Activated CD4-positive, CD25-positive, alpha-beta regulatory T cell (primary cell): ENCODE results near the gene MYOZ3.

ENCODE experiments used
- DNase-seq, 4 experiments: peaks; one replicate each; lab custom pipeline; 2025; lab: John Stamatoyannopoulos, UW

The MYOZ3 gene

GRCh38 chr5:150642991-150643710 lies 17.9 kb upstream of the MYOZ3 start:
- no peak for DNase-seq

DNA sequence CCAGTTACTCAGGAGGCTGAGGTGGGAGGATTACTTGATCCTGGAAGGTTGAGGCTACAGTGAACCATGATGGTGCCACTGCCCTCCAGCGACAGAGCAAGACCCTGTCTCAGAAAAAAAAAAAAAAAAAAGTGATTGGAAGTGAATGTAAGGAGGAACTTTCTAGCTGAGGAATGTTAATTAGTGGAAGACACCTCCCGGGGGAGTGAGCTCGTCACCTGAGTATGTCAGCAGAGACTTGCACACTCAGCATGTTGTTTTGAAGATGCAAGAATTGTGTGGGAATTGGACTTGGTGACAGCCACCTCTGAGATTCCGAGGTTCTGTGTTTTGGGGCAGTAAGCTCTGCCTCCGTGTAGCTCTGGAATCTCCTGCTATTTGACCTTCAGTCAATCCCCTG lies 17.0 kb upstream of the MYOZ3 start:
- DNase-seq, result no peak

DNA sequence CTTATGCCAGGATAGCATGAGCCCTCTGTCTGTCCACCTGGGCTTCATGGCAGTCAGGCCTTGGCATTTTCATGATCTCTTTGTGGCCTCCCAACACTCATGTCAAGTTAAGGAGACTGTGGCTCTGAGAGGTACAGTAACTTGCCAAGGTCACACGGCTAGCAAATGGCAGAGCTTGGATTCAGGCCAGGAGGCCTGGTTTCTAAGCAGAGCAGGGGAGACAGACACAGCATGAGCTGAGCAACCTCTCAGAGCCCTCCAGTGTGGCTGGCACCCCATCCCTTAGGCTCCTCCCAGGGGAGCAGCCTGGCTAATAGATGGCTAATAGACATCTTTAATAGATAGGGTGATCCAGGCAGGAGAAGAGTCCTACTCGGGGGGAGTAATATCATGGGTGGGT lies 16.5 kb upstream of the MYOZ3 start:
- no peak for DNase-seq

GRCh38 chr5:150645070-150645700 lies 15.9 kb upstream of the MYOZ3 start:
- no peak for DNase-seq

DNA sequence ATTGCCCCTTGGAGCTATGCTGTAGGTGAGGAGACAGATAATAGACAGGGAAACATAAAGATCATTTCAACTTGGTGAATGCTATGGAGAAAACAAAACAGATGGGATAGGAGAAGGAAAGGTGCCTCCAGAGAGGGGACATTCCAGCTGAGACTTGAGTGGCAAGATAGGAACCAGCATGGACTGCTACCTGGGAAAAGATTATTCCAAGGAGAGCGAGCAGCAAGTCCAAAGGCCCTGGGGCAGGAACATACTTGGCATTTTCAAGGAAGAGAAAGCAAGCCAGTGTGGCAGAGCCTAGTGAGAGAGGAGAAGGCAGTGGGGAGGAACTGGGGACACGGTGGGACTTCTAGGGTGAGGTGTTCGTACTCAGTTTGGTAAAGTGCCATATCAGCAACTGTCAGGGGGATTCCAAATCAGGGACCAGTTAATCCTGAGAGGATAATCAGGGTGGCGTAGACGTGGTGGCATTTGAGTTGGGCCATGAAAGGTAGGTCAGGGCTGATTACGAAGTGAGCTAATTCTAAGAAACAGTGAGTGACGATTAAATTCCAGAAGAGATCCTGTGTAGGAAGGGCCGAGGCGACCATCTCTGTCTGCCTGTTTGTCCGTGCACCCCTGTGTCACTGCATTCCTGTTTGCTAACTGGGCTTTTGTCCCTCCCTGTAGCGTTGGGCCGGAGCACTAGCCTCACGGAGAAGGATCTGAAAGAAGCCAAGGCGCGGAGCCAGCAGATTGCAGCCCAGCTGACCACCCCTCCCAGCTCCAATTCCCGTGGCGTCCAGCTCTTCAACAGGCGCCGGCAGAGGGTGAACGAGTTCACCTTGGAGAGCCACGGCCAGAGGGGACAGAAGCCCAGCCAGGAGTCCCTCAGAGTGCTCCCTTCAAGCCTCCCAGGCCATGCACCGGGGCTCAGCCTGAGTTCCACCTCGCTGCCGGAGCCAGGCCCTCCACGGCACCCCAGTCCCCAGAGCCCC lies 13.5 kb upstream of the MYOZ3 start:
- DNase-seq, result no peak

GRCh38 chr5:150648294-150649107 lies 12.6 kb upstream of the MYOZ3 start:
- DNase-seq, result no peak

- no peak for DNase-seq
These were observed 11.7 kb upstream of the MYOZ3 start for GRCh38 chr5:150649108-150650020.

GRCh38 chr5:150650021-150651006 lies 10.7 kb upstream of the MYOZ3 start:
- DNase-seq, result no peak

DNA sequence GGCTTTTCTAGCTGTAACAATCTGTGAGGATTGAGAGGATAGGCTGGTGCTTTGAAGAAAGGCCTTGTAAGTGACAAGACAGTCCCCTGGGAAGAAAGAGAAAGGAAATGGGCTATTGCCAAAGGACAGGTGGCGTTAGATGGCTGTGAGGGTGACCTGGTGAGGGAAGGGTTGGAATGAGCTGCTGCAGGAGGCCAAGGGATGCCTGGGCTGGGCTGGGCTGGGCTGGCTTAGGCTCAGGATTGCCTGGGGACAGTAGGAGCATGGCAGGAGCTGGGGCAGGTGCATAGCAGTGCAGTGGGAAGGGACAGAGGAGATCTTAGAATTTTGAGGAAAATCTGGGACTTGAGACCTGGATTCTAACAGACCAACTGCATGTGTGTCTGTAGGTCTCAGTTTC lies 9.7 kb upstream of the MYOZ3 start:
- no peak for DNase-seq

DNA sequence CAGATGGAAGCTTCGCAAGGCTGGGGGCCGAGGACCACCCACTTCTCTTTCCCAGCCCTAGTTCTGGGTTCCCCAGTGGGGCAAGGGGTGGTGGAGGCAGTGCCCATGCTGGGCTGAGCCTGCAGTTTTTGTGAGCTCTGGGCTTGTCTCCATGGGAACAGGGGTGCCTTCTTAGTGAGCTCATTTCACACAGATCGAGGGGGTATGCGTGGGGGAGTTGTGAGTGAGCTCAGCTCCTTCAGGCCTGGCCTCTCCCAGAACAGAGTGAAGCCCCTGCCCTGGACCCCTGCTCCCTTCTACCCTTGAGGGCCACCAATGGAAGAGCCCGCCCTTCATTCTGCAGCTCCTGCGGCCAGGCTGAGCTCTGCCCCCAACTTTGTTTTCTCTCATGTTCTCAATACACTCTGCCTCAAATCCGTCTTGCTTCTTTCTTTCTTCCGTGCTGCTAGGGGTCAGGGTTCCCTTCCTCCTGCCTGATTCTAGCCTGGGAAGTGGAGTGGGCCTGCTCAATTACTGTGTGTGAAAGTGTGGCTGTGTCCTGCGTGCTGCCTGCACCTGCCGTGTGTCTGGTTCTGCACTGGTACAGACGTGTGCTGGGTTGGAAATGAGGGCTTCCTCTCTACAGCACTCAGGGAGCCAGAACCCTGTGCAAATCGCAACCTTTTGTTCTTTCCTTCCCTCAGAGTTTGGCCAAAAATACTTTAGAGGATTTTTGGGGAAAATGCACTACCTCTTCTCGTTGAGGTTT lies 9.0 kb upstream of the MYOZ3 start:
- no peak for DNase-seq

- no peak for DNase-seq
These were observed 7.8 kb upstream of the MYOZ3 start for GRCh38 chr5:150653145-150653761.

DNA sequence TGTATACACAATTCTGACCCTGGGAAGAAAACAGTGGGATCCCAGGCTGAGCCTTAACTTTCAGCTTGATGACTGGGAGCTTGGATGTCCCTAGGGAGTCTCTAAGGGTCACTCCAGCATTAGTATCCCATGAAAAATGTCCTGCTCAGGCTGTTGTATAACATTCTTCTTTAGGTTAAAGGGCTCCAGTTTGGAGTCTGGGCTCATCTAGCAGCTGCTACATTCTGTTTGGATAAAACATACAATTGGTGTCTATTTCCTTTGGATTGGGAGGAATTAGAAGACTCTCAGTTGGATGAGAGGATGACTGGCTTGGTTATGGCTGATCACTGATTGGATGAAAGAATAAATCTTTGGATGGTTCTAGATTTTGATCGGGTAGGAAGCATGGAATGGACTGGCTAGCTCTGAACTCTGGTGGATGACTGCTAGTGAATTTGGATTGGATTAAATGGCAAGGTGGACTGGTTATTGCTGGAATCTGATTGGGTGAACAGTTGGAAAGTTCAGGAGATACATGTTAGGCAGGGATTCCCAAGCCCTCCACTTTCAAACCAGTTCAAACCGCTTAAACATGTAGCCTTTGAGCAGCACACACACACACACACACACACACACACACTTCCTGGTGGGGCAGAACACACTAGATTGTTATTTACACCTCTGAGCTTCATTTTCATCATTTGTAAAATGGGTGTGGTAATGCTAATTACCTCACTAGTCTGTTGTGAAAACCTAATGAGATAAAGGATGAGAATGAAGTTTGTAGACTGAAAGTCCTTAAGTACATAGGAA lies 7.1 kb upstream of the MYOZ3 start:
- no peak for DNase-seq

DNA sequence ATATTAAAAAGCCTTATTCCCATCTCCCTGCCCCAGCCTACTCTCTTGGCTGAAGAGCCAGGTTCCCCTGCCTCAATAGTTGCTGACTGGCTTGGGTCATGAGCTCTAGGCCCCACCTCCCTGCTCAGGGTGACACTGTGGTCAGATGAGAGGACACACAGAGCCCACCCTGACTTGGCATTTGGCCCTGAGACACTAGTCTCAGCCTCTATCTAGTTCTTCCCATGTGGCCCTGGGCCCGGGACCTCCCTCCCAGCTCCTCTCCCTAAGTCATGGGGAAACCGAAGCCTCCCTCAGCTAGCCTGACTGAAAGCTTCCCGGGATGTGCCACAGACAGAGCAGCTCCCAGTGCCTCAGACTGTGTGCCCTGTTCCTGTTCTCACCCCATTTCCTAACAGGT lies 5.8 kb upstream of the MYOZ3 start:
- DNase-seq, result no peak

DNA sequence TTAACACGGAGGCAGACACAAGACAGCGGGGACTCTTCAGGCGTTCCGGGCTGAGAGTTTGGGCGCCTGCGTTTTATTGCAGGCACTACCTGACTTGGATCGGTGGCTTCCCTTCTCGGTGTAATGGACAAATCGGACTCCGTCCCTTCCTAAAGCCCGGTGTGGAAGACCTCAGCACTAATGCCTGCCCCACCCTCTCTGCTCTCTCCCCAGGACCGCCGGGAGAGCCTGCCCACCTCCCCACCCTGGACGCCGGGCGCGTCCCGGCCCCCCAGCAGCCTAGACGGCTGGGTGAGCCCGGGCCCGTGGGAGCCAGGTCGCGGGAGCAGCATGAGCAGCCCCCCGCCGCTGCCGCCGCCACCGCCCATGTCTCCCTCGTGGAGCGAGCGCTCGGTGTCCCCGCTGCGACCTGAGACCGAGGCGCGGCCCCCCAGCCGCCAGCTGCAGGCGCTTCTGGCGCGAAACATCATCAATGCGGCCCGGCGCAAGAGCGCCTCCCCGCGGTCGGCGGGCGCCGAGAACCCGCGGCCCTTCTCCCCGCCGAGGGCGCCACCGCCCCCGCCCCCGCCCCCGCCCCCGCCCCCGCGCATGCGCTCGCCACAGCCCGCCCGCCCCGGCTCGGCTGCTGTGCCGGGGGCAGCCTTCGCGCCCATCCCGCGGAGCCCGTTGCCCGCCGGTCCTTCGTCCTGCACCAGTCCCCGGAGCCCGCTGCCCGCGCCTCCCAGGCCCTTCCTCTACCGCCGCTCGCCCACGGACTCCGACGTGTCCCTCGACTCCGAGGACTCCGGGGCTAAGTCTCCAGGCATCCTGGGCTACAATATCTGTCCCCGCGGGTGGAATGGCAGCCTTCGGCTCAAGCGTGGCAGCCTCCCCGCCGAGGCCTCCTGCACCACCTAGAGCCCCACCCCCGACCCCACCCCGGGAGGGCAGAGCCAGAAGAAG lies 4.6 kb upstream of the MYOZ3 start:
- peak; percentile 21 to 66 (median 54) for DNase-seq

DNA sequence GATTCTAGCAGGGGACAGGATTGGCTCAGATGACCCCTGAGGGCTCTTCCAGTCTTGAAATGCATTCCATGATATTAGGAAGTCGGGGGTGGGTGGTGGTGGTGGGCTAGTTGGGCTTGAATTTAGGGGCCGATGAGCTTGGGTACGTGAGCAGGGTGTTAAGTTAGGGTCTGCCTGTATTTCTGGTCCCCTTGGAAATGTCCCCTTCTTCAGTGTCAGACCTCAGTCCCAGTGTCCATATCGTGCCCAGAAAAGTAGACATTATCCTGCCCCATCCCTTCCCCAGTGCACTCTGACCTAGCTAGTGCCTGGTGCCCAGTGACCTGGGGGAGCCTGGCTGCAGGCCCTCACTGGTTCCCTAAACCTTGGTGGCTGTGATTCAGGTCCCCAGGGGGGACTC lies 2.9 kb upstream of the MYOZ3 start:
- no peak for DNase-seq

GRCh38 chr5:150658699-150659265 lies 2.3 kb upstream of the MYOZ3 start:
- no peak for DNase-seq
